Peyer's patch (tissue), 4 donors: ENCODE data around the gene MCIDAS. TPM values are rescaled to one million over a fixed set of nuclear protein-coding genes. Genes with fewer than 3 reads are reported as not detected.
A peak's percentile ranks its signal among the peaks of the same experiment; 100 is the strongest.

Source experiments
- DNase-seq, 3 donors: peaks; one replicate each; pipeline ENCODE4 v3.0.0-alpha.2; 2017 to 2019
- H3K27ac ChIP-seq, 4 donors: fragments of 200-600 bp; sonication (generic); one replicate each; pipeline ENCODE4 v1.5.1; 2016 to 2019
- H3K27me3 ChIP-seq, 2 donors: fragments of 200-600 bp; sonication (generic); one replicate each; pipeline ENCODE4 v1.5.1; 2019
- H3K36me3 ChIP-seq, 3 donors: fragments of 200-600 bp; sonication (generic); one replicate each; pipeline ENCODE4 v1.5.1; 2016 to 2019
- H3K4me1 ChIP-seq, 4 donors: fragments of 200-600 bp; sonication (generic); one replicate each; pipeline ENCODE4 v1.5.1; 2016 to 2019
- H3K4me3 ChIP-seq, 4 donors: fragments of 200-600 bp; sonication (generic); 1 replicate in 3 of 4; 2 replicates in 1 of 4; pipeline ENCODE4 v1.5.1; 2016 to 2019; ENCODE audit warnings: mild to moderate bottlenecking in 1 of 4
- H3K9me3 ChIP-seq, 4 donors: fragments of 200-600 bp; sonication (generic); one replicate each; pipeline ENCODE4 v1.5.1; 2016 to 2019; ENCODE audit warnings: mild to moderate bottlenecking in 1 of 4
- CTCF ChIP-seq, 6 experiments: fragments of 450-650 bp in 4 of 6; fragments of 200-600 bp in 2 of 6; sonication (generic) in 1 of 6; IDR thresholded peaks; one replicate each; pipeline ENCODE4 v1.5.1; 2017 to 2019; ENCODE audit warnings: antibody characterized with exemption in 6 of 6, mild to moderate bottlenecking in 3 of 6, moderate library complexity in 1 of 6
- POLR2A ChIP-seq, 2 donors: fragments of 450-650 bp; IDR thresholded peaks; one replicate each; pipeline ENCODE4 v1.5.1; 2017; ENCODE audit warnings: antibody characterized with exemption in 2 of 2, mild to moderate bottlenecking in 2 of 2, moderate library complexity in 2 of 2
- total RNA-seq, 4 donors: library from RNA; depleted of rRNA; stranded (reverse); fragments of >200 nt; gene quantifications; one replicate each; pipeline ENCODE4 v1.1.0, GENCODE V29; 2016

Gene MCIDAS
- total RNA-seq, 4 donors from 2014 or later, result not detected

- no peaks in the 10 kb centered on the region for H3K27me3 ChIP-seq
- no peak for TF ChIP-seq POLR2A (IDR thresholded peaks at IDR 0.05)
- TF ChIP-seq CTCF (IDR thresholded peaks at IDR 0.05), result no peak
- H3K36me3 ChIP-seq, result no peaks in the 10 kb centered on the region
- no peak overlapping the region for H3K27ac ChIP-seq
- H3K9me3 ChIP-seq, result no peaks in the 10 kb centered on the region
- H3K4me3 ChIP-seq, result no peak overlapping the region
- H3K4me1 ChIP-seq, result no peaks in the 10 kb centered on the region
- DNase-seq, result no peak
These were observed 14.6 kb upstream of the MCIDAS start for GRCh38 chr5:55241746-55242145.

GRCh38 chr5:55236800-55237199, 9.7 kb upstream of the MCIDAS start:
- H3K36me3 ChIP-seq, result no peaks in the 10 kb centered on the region
- H3K9me3 ChIP-seq, result no peaks in the 10 kb centered on the region
- DNase-seq, result no peak
- H3K4me1 ChIP-seq, result peaks cover 0 to 28% (median 15%) of the 10 kb centered on the region in 4 donors
- no peak for TF ChIP-seq POLR2A (IDR thresholded peaks at IDR 0.05)
- no peak for TF ChIP-seq CTCF (IDR thresholded peaks at IDR 0.05)
- no peak overlapping the region for H3K27ac ChIP-seq
- H3K27me3 ChIP-seq, result peaks cover 0 to 19% of the 10 kb centered on the region in 2 donors
- H3K4me3 ChIP-seq, result no peak overlapping the region

GRCh38 chr5:55234121-55234700, 7.1 kb upstream of the MCIDAS start:
- peaks cover 3 to 39% (median 21%) of the 10 kb centered on the region in 4 donors for H3K4me1 ChIP-seq
- TF ChIP-seq CTCF (IDR thresholded peaks at IDR 0.05) (no peak), POLR2A (IDR thresholded peaks at IDR 0.05) (no peak)
- peaks cover 0 to 39% of the 10 kb centered on the region in 2 donors for H3K27me3 ChIP-seq
- peak overlapping the region in 1 of 4 donors; percentile 27 for H3K27ac ChIP-seq
- no peaks in the 10 kb centered on the region for H3K9me3 ChIP-seq
- no peaks in the 10 kb centered on the region for H3K36me3 ChIP-seq
- DNase-seq, result peak in 2 of 3 donors; percentile 59 to 69
- peak overlapping the region in 3 of 4 donors; percentile 61 to 63 (median 62) for H3K4me3 ChIP-seq

GRCh38 chr5:55232985-55233928, 6.1 kb upstream of the MCIDAS start, which contains the start of gene CCNO:
CCNO (minus strand) TSS chr5:55233608; CDS start chr5:55233523, 85 bp downstream.
- H3K36me3 ChIP-seq, result no peaks in the 10 kb centered on the region
- TF ChIP-seq CTCF (IDR thresholded peaks at IDR 0.05) (no peak), POLR2A (IDR thresholded peaks at IDR 0.05) (peak in 1 of 2 donors; percentile 23)

GRCh38 chr5:55232271-55232984, 5.3 kb upstream of the MCIDAS start:
- H3K4me1 ChIP-seq, result peaks cover 3 to 46% (median 23%) of the 10 kb centered on the region in 4 donors
- DNase-seq, result peak in 2 of 3 donors; percentile 53 to 63
- H3K36me3 ChIP-seq, result no peaks in the 10 kb centered on the region
- peak overlapping the region in 1 of 4 donors; percentile 27 for H3K27ac ChIP-seq
- peak overlapping the region; percentile 27 to 63 (median 62) for H3K4me3 ChIP-seq
- H3K9me3 ChIP-seq, result no peaks in the 10 kb centered on the region
- peaks cover 0 to 44% of the 10 kb centered on the region in 2 donors for H3K27me3 ChIP-seq
- TF ChIP-seq POLR2A (IDR thresholded peaks at IDR 0.05) (no peak), CTCF (IDR thresholded peaks at IDR 0.05) (no peak)

More at GRCh38 chr5:55232985-55233928, 6.1 kb upstream of the MCIDAS start, which contains the start of gene CCNO:
- Histone ChIP-seq H3K4me3 (peak within 1 kb of the TSS; percentile 27 to 63 (median 62)), H3K27me3 (peaks cover 0 to 39% of the 10 kb centered on the region in 2 donors), H3K4me1 (peaks cover 3 to 39% (median 21%) of the 10 kb centered on the region in 4 donors), H3K9me3 (no peaks in the 10 kb centered on the region), H3K27ac (peak within 1 kb of the TSS in 2 of 4 donors; percentile 0 to 27)
- DNase-seq, result peak; percentile 35 to 76 (median 75)
